Bronchial epithelial cell (primary cell): ENCODE data around the gene KAT8. TPM values are rescaled to one million over a fixed set of nuclear protein-coding genes. Genes with fewer than 3 reads are reported as not detected.
A peak's percentile ranks its signal among the peaks of the same experiment; 100 is the strongest.

Experiments used
- DNase-seq: peaks from one replicate; pipeline ENCODE4 v3.0.0-alpha.2; 2010; ENCODE audit warnings: low read depth
- FAIRE-seq: peaks from 2 replicates; lab custom pipeline; 2011; peaks lifted over from hg19 to GRCh38; lab: Jason Lieb, UNC
- H3K27me3 ChIP-seq: 2 replicates; pipeline ENCODE4 v1.5.1; 2011; ENCODE audit warnings: low read length; ENCODE audit not compliant: control insufficient read depth, insufficient read depth
- H3K36me3 ChIP-seq: 2 replicates; pipeline ENCODE4 v1.5.1; 2011; ENCODE audit warnings: low read length; ENCODE audit not compliant: control insufficient read depth, insufficient read depth
- H3K4me3 ChIP-seq: 2 replicates; pipeline ENCODE4 v1.5.1; 2011; ENCODE audit warnings: mild to moderate bottlenecking, low read depth, low read length, control low read depth
- CTCF ChIP-seq: IDR thresholded peaks from 2 replicates; pipeline ENCODE4 v1.5.1; 2011; ENCODE audit warnings: mild to moderate bottlenecking, moderate library complexity, low read length, control low read depth, inconsistent platforms; ENCODE audit not compliant: insufficient read depth, severe bottlenecking
- total RNA-seq: library from RNA; depleted of rRNA; stranded (reverse); fragments of >200 nt; gene quantifications from 2 replicates; pipeline ENCODE4 v1.2.1, GENCODE V29; 2014

Gene KAT8
- total RNA-seq, 1 donor from 2014 or later, result 54.5 TPM

GRCh38 chr16:31074814-31075183, 42.7 kb upstream of the KAT8 start:
- DNase-seq (no peak), FAIRE-seq (no peak)
- TF ChIP-seq CTCF, result no peak

DNA sequence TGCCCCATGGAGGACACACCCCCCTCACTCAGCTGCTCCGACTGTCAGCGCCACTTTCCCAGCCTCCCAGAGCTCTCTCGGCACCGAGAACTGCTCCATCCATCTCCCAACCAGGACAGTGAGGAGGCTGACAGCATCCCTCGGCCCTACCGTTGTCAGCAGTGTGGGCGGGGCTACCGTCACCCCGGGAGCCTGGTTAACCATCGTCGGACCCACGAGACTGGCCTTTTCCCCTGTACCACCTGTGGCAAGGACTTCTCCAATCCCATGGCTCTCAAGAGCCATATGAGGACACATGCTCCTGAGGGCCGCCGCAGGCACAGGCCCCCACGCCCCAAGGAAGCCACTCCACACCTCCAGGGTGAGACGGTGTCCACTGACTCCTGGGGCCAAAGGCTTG, 41.1 kb upstream of the KAT8 start:
- peaks cover 27% of the 10 kb centered on the region for H3K36me3 ChIP-seq
- no peak for FAIRE-seq
- no peak for TF ChIP-seq CTCF
- no peak for DNase-seq
- H3K4me3 ChIP-seq, result no peak overlapping the region
- H3K27me3 ChIP-seq, result no peaks in the 10 kb centered on the region

More at GRCh38 chr16:31074814-31075183, 42.7 kb upstream of the KAT8 start:
- no peaks in the 10 kb centered on the region for H3K27me3 ChIP-seq
- peak overlapping the region; percentile 96 for H3K4me3 ChIP-seq
- peaks cover 20% of the 10 kb centered on the region for H3K36me3 ChIP-seq

GRCh38 chr16:31077024-31077423, 40.4 kb upstream of the KAT8 start:
- DNase-seq (no peak), FAIRE-seq (no peak)
- no peak overlapping the region for H3K4me3 ChIP-seq
- TF ChIP-seq CTCF, result no peak
- no peaks in the 10 kb centered on the region for H3K27me3 ChIP-seq
- H3K36me3 ChIP-seq, result peaks cover 29% of the 10 kb centered on the region

DNA sequence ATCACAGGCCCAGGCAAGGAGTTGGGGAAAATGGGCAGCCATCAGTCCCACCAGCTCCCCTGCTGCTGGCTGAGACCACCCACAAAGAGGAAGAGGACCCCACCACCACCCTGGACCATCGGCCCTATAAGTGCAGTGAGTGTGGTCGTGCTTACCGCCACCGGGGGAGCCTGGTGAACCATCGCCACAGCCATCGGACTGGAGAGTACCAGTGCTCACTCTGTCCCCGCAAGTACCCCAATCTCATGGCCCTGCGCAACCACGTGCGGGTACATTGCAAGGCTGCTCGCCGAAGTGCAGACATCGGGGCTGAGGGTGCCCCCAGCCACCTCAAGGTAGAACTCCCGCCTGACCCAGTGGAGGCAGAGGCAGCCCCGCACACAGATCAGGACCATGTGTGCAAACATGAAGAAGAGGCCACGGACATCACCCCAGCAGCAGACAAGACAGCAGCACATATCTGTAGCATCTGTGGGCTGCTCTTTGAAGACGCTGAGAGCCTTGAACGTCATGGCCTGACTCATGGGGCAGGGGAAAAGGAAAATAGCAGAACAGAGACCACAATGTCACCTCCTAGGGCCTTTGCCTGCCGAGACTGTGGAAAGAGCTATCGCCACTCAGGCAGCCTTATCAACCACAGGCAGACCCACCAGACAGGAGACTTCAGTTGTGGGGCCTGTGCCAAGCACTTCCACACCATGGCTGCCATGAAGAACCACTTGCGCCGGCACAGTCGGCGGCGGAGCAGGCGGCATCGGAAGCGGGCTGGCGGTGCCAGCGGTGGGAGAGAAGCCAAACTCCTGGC, 39.7 kb upstream of the KAT8 start:
- H3K4me3 ChIP-seq, result no peak overlapping the region

GRCh38 chr16:31078597-31079341, 38.7 kb upstream of the KAT8 start:
- TF ChIP-seq CTCF, result no peak
- DNase-seq (no peak), FAIRE-seq (no peak)
- Histone ChIP-seq H3K4me3 (no peak overlapping the region), H3K27me3 (no peaks in the 10 kb centered on the region), H3K36me3 (peaks cover 33% of the 10 kb centered on the region)

More for the DNA sequence above, 39.7 kb upstream of the KAT8 start:
- DNase-seq, result no peak
- Histone ChIP-seq H3K36me3 (peaks cover 31% of the 10 kb centered on the region), H3K27me3 (no peaks in the 10 kb centered on the region)
- no peak for FAIRE-seq
- TF ChIP-seq CTCF, result no peak
